ENCODE results near the gene TCP11.

The TCP11 gene

DNA sequence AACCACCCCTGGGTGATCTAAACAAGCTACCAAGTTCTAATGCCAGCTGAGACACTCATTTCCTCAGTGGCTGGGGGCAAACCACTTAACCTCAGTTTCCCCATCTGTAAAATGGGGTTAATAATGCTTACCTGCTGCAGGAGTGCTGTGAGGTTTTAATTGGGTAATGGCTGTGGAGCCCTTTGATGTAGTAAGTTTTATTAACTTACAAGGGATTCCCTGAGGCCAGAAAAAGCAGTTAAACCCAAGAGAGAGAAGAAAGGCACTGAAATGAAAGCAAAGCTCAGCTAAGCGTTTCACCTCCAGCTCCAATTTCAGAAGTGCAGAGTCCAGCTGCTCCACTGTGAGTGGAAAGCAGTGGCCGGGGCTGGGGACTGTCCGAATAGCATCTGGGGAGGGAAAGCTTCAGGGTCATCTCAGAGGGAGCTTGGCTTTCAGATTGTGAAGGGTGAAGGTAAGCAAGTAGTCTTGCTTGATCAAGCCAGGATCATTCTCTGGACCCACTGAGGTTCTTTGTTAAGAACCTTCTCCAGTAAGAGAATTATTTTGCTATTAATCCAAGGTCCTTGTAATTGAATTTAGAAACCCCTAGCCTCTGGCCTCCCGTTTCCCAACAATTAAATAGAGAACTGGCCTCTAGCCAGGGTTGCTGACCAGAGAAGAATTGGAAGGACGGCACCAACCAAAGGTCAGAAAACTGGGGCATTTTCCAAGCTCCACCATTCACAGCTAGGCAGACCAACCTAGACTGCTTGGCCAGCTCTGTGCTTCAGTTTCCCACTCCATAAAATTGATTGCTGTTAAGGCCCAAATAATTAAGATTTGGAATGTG is 20.9 kb upstream of the TCP11 start:
- DNase-seq (ENCODE audit: extremely low read depth, low read depth), result no peak
- H3K4me3 ChIP-seq (replicated peaks; ENCODE audit: low read depth, low read length), result no peak overlapping the region
- TF ChIP-seq, protein P1, sequence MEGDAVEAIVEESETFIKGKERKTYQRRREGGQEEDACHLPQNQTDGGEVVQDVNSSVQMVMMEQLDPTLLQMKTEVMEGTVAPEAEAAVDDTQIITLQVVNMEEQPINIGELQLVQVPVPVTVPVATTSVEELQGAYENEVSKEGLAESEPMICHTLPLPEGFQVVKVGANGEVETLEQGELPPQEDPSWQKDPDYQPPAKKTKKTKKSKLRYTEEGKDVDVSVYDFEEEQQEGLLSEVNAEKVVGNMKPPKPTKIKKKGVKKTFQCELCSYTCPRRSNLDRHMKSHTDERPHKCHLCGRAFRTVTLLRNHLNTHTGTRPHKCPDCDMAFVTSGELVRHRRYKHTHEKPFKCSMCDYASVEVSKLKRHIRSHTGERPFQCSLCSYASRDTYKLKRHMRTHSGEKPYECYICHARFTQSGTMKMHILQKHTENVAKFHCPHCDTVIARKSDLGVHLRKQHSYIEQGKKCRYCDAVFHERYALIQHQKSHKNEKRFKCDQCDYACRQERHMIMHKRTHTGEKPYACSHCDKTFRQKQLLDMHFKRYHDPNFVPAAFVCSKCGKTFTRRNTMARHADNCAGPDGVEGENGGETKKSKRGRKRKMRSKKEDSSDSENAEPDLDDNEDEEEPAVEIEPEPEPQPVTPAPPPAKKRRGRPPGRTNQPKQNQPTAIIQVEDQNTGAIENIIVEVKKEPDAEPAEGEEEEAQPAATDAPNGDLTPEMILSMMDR (IDR thresholded peaks at IDR 0.05; ENCODE audit: low read depth, low read length, missing control alignments), result no peak

DNA sequence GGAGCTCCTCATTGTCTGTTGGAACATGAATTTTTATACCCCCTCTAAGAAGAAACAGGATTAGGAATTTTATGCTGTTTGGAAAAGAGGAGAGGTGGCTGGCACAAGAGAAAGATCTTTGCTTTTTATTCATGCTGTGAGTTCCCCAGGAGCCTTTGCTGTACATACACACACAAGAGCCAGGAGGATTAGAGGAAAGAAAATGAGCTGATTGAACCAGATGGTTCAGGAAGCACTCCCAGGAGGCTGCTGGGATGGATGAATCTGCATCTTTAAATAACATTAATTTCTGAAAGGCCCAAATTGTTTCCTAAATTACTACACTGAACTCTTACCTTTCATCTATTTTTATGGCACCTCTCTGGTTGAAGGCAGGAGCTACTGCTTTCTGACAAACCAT is 20.1 kb upstream of the TCP11 start:
- TF ChIP-seq, protein P1 (IDR thresholded peaks at IDR 0.05; ENCODE audit: low read depth, low read length, missing control alignments), result no peak
- DNase-seq (ENCODE audit: extremely low read depth, low read depth), result no peak

DNA sequence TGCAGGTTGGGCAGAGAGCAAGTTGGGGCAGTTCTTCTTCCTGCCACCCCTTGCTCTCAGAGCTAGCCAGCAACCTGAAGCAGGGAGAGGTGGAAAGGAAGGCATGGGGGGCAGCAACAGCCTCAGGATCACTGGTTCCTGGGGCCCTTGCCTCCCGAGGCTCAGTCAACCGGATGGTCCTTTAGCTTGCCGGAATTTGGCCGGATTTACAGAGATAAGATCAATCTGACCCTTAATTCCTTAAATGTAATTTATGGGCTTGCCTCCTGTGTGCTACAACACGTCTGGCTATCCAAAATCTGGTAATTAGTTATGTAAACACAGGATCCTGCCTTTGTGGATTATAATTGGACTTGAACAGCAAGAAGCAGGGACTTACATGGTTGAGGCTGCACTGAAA is 19.5 kb upstream of the TCP11 start:
- TF ChIP-seq, protein P1 (IDR thresholded peaks at IDR 0.05; ENCODE audit: low read depth, low read length, missing control alignments), result no peak
- DNase-seq (ENCODE audit: extremely low read depth, low read depth), result no peak

More for the DNA sequence above, 20.1 kb upstream of the TCP11 start:
- no peak overlapping the region for H3K4me3 ChIP-seq (replicated peaks; ENCODE audit: low read depth, low read length)

DNA sequence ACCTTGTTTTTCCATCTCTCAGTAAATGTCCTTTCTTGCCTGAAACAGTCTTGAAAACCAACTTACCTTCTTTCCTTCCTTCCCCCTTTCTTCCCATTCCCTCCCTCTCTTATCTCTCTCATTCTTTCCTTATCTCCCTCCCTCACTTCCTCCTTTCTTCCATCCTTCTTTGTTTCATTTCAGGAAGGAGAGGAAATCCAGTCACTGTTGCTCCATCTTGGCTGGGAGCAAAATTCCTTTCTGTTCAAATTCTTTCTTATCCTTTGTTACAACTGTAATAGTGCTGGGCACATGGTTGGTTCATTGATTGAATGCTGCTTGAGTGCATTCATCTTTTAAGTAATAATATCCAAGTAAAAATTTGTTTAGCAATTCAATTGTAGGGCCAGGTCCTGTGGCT is 17.4 kb upstream of the TCP11 start:
- no peak overlapping the region for H3K4me3 ChIP-seq (replicated peaks; ENCODE audit: low read depth, low read length)
- TF ChIP-seq, protein P1 (IDR thresholded peaks at IDR 0.05; ENCODE audit: low read depth, low read length, missing control alignments), result no peak
- no peak for DNase-seq (ENCODE audit: extremely low read depth, low read depth)

More for the DNA sequence above, 19.5 kb upstream of the TCP11 start:
- no peak overlapping the region for H3K4me3 ChIP-seq (replicated peaks; ENCODE audit: low read depth, low read length)

DNA sequence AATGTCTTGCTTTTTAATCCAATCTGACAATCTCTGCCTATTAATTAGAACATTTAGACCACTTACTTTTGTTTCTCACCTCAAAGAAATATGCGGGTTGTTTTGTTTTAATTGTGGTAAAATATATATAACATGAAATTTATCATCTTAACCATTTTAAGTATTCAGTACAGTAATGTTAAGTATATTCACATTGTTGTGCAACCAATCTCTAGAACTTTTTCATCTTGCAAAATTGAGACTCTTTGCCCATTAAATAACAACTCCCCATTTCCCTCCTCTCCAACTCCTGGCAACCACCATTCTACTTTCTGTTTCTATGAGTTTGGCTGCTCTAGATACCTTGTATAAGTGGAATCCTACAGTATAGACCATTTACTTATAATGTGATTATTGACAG is 13.8 kb upstream of the TCP11 start:
- no peak for DNase-seq (ENCODE audit: extremely low read depth, low read depth)
- no peak overlapping the region for H3K4me3 ChIP-seq (replicated peaks; ENCODE audit: low read depth, low read length)
- TF ChIP-seq, protein P1 (IDR thresholded peaks at IDR 0.05; ENCODE audit: low read depth, low read length, missing control alignments), result no peak

DNA sequence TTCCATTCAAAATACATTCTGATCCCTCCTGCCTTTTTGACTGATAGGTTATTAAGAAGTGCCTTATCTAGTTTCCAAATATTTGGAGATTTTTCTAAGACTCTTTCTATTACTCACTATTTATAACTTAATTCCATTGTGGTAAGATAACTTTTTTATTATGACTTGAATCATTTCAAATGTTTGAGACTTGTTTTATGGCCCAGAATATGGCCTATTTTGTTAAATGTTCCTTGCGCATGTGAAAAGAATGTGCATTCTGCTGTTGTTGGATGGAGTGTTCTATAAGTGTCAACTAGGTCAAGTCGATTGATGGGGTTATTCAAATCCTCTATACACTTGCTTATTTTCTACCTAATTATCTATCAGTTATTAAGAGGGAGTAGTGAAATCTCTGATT is 13.1 kb upstream of the TCP11 start:
- no peak for DNase-seq (ENCODE audit: extremely low read depth, low read depth)
- H3K4me3 ChIP-seq (replicated peaks; ENCODE audit: low read depth, low read length), result no peak overlapping the region
- TF ChIP-seq, protein P1 (IDR thresholded peaks at IDR 0.05; ENCODE audit: low read depth, low read length, missing control alignments), result no peak
